Uterus (tissue), 2 donors: ENCODE measurements around the gene ZNF8.

Source experiments
- CTCF ChIP-seq, 4 experiments: fragments of 200-600 bp in 2 of 4; fragments of 450-650 bp in 2 of 4; sonication (generic) in 2 of 4; IDR thresholded peaks; one replicate each; pipeline ENCODE4 v1.5.1; 2016 to 2019; ENCODE audit warnings: antibody characterized with exemption in 4 of 4, mild to moderate bottlenecking in 2 of 4, moderate library complexity in 1 of 4
- POLR2A ChIP-seq, 2 donors: fragments of 450-650 bp; IDR thresholded peaks; one replicate each; pipeline ENCODE4 v1.6.1; 2016; ENCODE audit warnings: antibody characterized with exemption in 2 of 2, mild to moderate bottlenecking in 1 of 2, moderate library complexity in 1 of 2

GRCh38 chr19:58237324-58237723 is 41.4 kb upstream of the ZNF8 start:
- TF ChIP-seq CTCF (IDR thresholded peaks at IDR 0.05) (no peak), POLR2A (IDR thresholded peaks at IDR 0.05) (no peak)
